ENCODE results near the gene RNF4.

GRCh38 chr4:2423695-2424094, 45.2 kb upstream of the RNF4 start:
- TF ChIP-seq ARNTL (CRISPR knock-in tag; IDR thresholded peaks at IDR 0.05; ENCODE audit: borderline replicate concordance, low read depth) (no peak), GLIS3 (CRISPR knock-in tag; IDR thresholded peaks at IDR 0.05) (no peak), CREB5 (CRISPR knock-in tag; IDR thresholded peaks at IDR 0.05; ENCODE audit: low read depth) (no peak), ESRRG (CRISPR knock-in tag; IDR thresholded peaks at IDR 0.05) (no peak), ZNF565 (CRISPR knock-in tag; conservative IDR thresholded peaks at IDR 0.05; ENCODE audit: low read depth) (no peak), SNAI2 (CRISPR knock-in tag; IDR thresholded peaks at IDR 0.05) (no peak), ZNF8 (CRISPR knock-in tag; IDR thresholded peaks at IDR 0.05) (no peak), TOX (CRISPR knock-in tag; IDR thresholded peaks at IDR 0.05; ENCODE audit: borderline replicate concordance) (no peak), OSR1 (CRISPR knock-in tag; IDR thresholded peaks at IDR 0.05) (no peak), PPARA (CRISPR knock-in tag; IDR thresholded peaks at IDR 0.05; ENCODE audit: borderline replicate concordance) (no peak), BACH2 (CRISPR knock-in tag; IDR thresholded peaks at IDR 0.05; ENCODE audit: borderline replicate concordance) (no peak)

Measured in SK-N-SH treated with all-trans-retinoic acid at 6 μM for 48 hours (cell line).